GM12891 (cell line): Measurements from ENCODE around the gene FAM229A.

Experiments used
- POLR2A ChIP-seq: IDR thresholded peaks from 2 replicates; pipeline ENCODE4 v1.6.1; 2011; ENCODE audit warnings: low read depth, low read length, control low read depth
- POLR2AphosphoS5 ChIP-seq: IDR thresholded peaks from 2 replicates; pipeline ENCODE4 v1.6.1; 2011; ENCODE audit warnings: low read depth, low read length, control low read depth

DNA sequence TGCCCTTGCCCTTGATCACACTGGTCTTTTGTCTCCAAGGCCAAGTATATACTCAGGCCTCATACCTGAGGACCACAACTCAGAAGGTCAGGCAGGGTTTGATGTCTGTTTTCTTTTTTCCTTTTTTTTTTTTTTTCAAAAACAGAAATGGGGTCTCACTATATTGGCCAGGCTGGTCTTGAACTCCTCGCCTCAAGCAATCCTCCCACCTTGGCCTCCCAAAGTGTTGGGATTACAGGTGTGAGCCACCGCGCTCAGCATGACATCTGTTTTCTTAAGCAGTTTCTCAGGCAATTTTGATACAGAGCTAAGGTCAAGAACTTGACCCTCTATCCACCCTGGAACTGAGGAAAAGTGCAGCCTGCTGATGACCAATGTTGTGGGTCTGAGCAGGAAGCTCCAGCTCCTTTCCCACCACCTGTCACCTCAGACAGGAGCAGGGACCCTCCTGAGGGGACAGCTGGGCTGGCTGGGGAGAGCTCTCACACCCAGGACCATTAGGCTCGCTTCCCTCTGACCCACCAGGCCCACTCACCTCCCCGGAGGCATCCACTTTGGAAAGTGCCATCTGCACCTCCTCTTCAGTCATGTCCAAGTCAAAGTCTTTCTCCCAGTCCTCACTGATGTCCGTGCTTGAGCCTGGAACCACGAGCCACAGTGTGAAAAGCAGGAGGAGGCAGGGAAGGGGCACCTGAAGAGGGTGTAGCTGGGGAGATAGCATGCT, 5.8 kb upstream of the FAM229A start:
- TF ChIP-seq POLR2A, result no peak
- no peak for TF ChIP-seq POLR2AphosphoS5
